Tibial artery (tissue), 4 donors: ENCODE measurements around the gene GOLGA6L7.

Experiments
- DNase-seq, 2 donors: peaks; one replicate each; pipeline ENCODE4 v3.0.0-alpha.2; 2019
- H3K27ac ChIP-seq, 2 donors: fragments of 200-600 bp; sonication (generic) in 1 of 2; 1 replicate in 1 of 2; 2 replicates in 1 of 2; pipeline ENCODE4 v1.5.1; 2018 to 2019; ENCODE audit warnings: mild to moderate bottlenecking in 1 of 2
- H3K27me3 ChIP-seq, 2 donors: fragments of 200-600 bp; sonication (generic) in 1 of 2; one replicate each; pipeline versions ENCODE4 v1.5.1 to v1.6.0; 2016 to 2019
- H3K36me3 ChIP-seq, 3 donors: fragments of 200-600 bp; sonication (generic) in 2 of 3; one replicate each; pipeline ENCODE4 v1.5.1; 2016 to 2019; ENCODE audit warnings: mild to moderate bottlenecking in 2 of 3
- H3K4me1 ChIP-seq, 4 donors: fragments of 200-600 bp; sonication (generic) in 2 of 4; 1 replicate in 3 of 4; 2 replicates in 1 of 4; pipeline ENCODE4 v1.5.1; 2016 to 2019
- H3K4me3 ChIP-seq, 2 donors: fragments of 200-600 bp; sonication (generic) in 1 of 2; 1 replicate in 1 of 2; 2 replicates in 1 of 2; pipeline ENCODE4 v1.5.1; 2018 to 2019; ENCODE audit warnings: mild to moderate bottlenecking in 2 of 2
- H3K9me3 ChIP-seq, 3 donors: fragments of 200-600 bp; sonication (generic) in 1 of 3; one replicate each; pipeline ENCODE4 v1.5.1; 2016 to 2019
- intact Hi-C: fragments of 100-400 bp; cut with DNase I; formaldehyde crosslinking; loops from one replicate; pipeline ENCODE4 v1.15.0; 2023; ENCODE audit warnings: low total_unique reads
- TF ChIP-seq, protein P1 (sequence below), 2 experiments: fragments of 200-600 bp in 1 of 2; fragments of 450-650 bp in 1 of 2; IDR thresholded peaks; one replicate each; pipeline ENCODE4 v1.5.1; 2017 to 2019; ENCODE audit warnings: antibody characterized with exemption in 2 of 2, mild to moderate bottlenecking in 1 of 2, moderate library complexity in 1 of 2

Gene GOLGA6L7

DNA sequence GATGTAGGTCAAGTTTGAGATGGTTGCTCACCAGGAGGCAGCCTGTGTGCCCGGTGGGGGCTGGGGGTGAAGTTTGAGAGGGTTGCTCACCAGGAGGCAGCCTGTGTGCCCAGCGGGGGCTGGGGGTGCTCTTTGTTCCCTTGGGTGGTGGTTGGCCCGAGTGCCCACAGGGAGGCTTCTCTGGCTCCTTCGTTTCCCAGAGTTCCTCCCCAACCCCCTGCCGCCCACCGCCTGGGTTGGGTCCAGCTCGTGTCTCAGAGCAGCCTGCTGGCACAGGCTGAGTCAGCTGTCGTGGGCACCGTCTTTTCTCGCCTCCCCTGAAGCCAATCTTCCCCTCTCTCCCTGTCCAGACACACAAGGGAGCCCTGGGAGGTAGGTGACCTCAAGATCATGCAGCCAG lies 40.5 kb upstream of the GOLGA6L7 start:
- H3K27ac ChIP-seq: no peak overlapping the region
- no peak for DNase-seq
- peaks cover 0 to 33% of the 10 kb centered on the region in 2 donors for H3K27me3 ChIP-seq
- TF ChIP-seq, protein P1, sequence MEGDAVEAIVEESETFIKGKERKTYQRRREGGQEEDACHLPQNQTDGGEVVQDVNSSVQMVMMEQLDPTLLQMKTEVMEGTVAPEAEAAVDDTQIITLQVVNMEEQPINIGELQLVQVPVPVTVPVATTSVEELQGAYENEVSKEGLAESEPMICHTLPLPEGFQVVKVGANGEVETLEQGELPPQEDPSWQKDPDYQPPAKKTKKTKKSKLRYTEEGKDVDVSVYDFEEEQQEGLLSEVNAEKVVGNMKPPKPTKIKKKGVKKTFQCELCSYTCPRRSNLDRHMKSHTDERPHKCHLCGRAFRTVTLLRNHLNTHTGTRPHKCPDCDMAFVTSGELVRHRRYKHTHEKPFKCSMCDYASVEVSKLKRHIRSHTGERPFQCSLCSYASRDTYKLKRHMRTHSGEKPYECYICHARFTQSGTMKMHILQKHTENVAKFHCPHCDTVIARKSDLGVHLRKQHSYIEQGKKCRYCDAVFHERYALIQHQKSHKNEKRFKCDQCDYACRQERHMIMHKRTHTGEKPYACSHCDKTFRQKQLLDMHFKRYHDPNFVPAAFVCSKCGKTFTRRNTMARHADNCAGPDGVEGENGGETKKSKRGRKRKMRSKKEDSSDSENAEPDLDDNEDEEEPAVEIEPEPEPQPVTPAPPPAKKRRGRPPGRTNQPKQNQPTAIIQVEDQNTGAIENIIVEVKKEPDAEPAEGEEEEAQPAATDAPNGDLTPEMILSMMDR (IDR thresholded peaks at IDR 0.05): no peak
- intact Hi-C loops: no loop called here
- no peaks in the 10 kb centered on the region for H3K9me3 ChIP-seq
- H3K4me1 ChIP-seq: peaks cover 0 to 19% (median 14%) of the 10 kb centered on the region in 4 donors
- no peak overlapping the region for H3K4me3 ChIP-seq
- no peaks in the 10 kb centered on the region for H3K36me3 ChIP-seq

GRCh38 chr15:28888302-28888894 lies 40.0 kb upstream of the GOLGA6L7 start:
- H3K27ac ChIP-seq: no peak overlapping the region
- TF ChIP-seq, protein P1 (IDR thresholded peaks at IDR 0.05): no peak
- no peak overlapping the region for H3K4me3 ChIP-seq
- H3K27me3 ChIP-seq: peaks cover 0 to 33% of the 10 kb centered on the region in 2 donors
- intact Hi-C loops: no loop called here
- H3K4me1 ChIP-seq: peaks cover 0 to 19% (median 14%) of the 10 kb centered on the region in 4 donors
- no peaks in the 10 kb centered on the region for H3K36me3 ChIP-seq
- no peaks in the 10 kb centered on the region for H3K9me3 ChIP-seq
- DNase-seq: no peak

DNA sequence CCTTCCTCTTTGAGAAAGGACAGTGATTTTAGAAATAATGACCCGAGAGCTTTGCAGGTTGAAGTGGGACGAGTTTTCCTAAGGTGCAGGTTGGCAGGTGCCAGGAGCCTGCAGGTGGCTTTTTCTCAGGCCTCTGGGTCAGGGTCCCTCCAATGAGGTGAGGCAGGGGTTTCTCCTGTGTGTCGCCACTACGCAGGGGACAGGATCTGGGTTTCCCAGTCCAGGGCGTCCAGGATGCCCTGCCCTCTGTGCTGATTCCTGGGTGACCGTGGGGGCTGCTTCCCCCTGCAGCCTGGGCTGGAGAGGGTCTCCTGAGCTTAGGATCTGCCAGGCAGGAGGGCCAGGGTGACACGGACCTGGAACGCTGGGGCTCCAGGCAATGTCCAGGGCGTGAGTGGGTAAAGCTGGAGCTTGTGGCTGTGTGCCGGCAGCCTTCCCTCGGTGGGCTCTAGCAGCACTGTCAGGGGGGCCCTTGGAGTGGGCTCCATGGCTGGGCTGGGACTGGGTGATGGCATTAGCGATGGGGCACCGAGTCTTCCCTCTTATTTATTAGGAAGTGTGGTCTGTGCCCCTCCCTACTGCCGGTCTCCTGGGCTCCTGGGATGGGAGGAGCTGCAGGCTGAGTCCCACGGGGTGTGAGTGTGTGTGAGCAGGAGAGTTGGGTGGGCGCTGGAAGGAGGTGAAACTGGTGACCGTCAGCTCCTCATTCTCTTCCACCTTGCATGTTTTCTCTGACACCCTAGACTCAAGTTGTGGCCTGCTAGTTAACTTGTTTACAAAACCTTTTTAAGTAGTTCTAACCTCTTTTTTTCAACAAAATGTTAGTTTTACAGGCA lies 39.1 kb upstream of the GOLGA6L7 start:
- peaks cover 0 to 19% (median 14%) of the 10 kb centered on the region in 4 donors for H3K4me1 ChIP-seq
- intact Hi-C loops: no loop called here
- H3K27ac ChIP-seq: no peak overlapping the region
- TF ChIP-seq, protein P1 (IDR thresholded peaks at IDR 0.05): no peak
- no peak overlapping the region for H3K4me3 ChIP-seq
- no peak for DNase-seq
- peaks cover 0 to 33% of the 10 kb centered on the region in 2 donors for H3K27me3 ChIP-seq
- H3K36me3 ChIP-seq: no peaks in the 10 kb centered on the region
- no peaks in the 10 kb centered on the region for H3K9me3 ChIP-seq

DNA sequence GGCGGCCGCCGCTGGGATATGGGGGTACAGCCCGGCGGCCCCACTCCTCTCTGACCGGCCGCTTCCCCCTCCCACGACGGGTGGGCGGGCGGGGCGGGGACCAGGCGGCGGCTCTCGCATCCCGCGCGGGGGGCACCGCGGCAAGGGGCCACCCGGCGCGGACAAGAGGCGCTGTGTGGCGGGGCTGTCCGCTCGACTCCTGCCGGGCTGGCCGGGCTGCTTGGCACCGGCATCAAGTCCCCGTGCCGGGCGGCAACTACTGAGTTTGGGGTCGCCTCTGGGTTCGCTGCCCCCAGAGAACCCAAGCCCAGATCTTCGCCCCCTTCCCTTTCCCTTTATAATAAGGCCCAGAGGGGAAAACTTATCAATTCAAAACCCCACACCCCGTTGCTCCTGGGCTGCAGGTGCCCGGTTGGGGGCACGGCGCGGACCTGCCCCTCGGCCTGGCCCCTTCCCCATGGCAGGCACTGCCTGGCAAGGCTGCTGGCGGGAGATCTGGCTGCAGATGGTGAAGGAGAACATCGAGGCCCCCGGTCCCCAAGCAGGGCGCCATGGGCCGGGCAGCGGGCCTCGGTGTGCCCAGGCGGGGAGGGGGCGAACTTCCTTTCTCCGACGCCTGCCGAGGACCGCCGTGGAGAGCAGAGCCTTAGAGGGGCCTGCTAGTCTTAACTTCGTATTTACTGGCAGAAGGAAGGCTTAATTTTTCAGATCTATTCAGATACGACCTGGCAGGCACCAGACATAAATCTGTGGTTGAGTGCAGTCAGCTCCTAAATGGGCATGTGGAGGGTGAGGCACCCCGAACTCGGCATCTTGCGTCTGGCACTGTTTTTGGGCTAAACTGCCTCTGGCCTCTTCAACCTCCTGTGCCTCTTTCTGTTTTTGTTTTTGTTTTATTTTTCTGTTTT lies 38.2 kb upstream of the GOLGA6L7 start:
- Histone ChIP-seq H3K27ac (no peak overlapping the region), H3K4me3 (peak overlapping the region; percentile 40 to 56), H3K36me3 (no peaks in the 10 kb centered on the region), H3K9me3 (no peaks in the 10 kb centered on the region), H3K4me1 (peaks cover 0 to 19% (median 14%) of the 10 kb centered on the region in 4 donors), H3K27me3 (peaks cover 0 to 33% of the 10 kb centered on the region in 2 donors)
- TF ChIP-seq, protein P1 (IDR thresholded peaks at IDR 0.05): no peak
- intact Hi-C loops: no loop called here
- no peak for DNase-seq

DNA sequence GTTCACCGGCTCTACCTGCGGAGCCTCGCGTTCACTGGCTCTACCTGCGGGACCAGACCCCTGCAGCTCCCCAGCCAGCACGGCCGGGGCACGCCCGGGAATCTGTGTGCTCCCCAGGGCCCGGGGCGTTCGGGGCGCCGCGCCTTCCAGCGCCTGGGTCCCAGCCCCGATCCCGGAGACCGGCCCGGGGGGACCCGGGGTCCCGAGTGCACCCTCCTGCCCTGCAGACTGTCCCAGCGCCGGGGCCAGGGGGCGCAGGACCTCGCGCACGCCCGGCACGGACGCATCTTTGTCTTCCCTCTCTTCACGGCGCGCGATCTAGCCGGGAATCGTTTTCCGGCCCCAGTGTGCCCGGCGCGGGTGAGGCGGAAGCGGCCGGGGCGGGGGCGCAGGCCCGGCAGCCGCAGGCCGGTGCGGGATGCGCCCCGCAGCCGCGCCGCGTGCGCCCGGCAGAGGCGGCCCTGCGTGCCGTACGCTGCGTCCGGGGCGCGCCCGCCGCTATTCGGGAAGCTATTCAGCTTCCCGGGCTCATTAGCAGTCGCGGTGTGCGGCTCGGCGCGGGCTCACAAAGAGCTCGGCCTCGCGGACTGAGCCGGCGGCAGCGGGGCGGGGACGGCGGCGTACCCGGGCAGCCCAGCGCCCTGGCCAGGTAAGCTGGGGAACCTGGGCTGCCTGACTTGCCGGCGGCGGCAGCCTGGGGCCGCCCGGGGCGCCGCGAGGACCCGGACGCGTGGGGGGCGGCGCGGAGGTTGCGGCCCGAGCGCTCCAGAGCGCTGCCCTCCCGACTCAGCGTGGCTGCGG lies 37.4 kb upstream of the GOLGA6L7 start, which contains the start of gene APBA2:
Gene APBA2 (plus strand): TSS at position 345 of the 801 bp plus-strand sequence. CDS start 167,911 bp downstream, outside the sequence.
- H3K4me3 ChIP-seq: peak within 1 kb of the TSS; percentile 40 to 56

More for the DNA sequence above, 37.4 kb upstream of the GOLGA6L7 start, which contains the start of gene APBA2:
- H3K9me3 ChIP-seq: no peaks in the 10 kb centered on the region
- H3K4me1 ChIP-seq: peaks cover 0 to 19% (median 14%) of the 10 kb centered on the region in 4 donors
- H3K27ac ChIP-seq: no peak within 1 kb of the TSS
- intact Hi-C loops: no loop called here
- no peaks in the 10 kb centered on the region for H3K36me3 ChIP-seq
- H3K27me3 ChIP-seq: peaks cover 0 to 33% of the 10 kb centered on the region in 2 donors
- TF ChIP-seq, protein P1 (IDR thresholded peaks at IDR 0.05): no peak
- DNase-seq: no peak
